HEK293 (cell line): Measurements from ENCODE around the gene FOXC2.

Experiments used
- CTCF ChIP-seq: fragments of 450-650 bp; formaldehyde crosslinking; IDR thresholded peaks from 2 replicates; pipeline ENCODE4 v1.5.1; 2016; ENCODE audit warnings: missing biosample characterization, missing genetic modification characterization
- PRDM1 ChIP-seq: fragments of 450-650 bp; formaldehyde crosslinking; IDR thresholded peaks from 2 replicates; pipeline ENCODE4; 2016; ENCODE audit warnings: missing biosample characterization, missing genetic modification characterization
- REST ChIP-seq: fragments of 450-650 bp; formaldehyde crosslinking; IDR thresholded peaks from 2 replicates; pipeline ENCODE4 v1.5.1; 2016; ENCODE audit warnings: missing biosample characterization, missing genetic modification characterization

DNA sequence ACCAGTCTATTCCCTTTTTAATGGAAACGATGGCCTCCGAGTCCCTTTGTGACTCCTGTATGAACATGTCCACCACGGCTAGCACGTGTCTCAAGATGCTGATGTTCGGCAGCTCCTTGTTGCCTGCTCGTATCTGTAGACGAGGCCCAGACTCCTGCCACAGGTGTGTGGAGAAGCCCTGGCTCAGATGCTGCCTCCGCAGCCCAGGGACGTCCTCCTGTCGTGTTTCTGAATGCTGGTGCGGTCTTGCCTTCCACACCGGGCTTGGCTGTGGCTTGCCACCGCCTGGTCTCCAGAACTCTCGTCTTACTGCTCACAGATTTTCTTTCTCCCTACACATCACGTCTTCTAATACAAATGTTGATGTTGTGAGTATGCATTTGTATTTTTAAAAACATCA, 39.3 kb upstream of the FOXC2 start:
- TF ChIP-seq PRDM1 (tag by site-specific recombination): no peak
- no peak for TF ChIP-seq CTCF (tag by site-specific recombination)
- TF ChIP-seq REST (tag by site-specific recombination): no peak
